NCI-H2171 (cell line): ENCODE data around the gene FAT1.

Source experiments
- DNase-seq: peaks from one replicate; lab custom pipeline; 2025; lab: John Stamatoyannopoulos, UW

Gene FAT1

GRCh38 chr4:186749611-186750281 lies 26.1 kb upstream of the FAT1 start:
- DNase-seq, result no peak

- DNase-seq, result no peak
These were observed 22.9 kb upstream of the FAT1 start for GRCh38 chr4:186746581-186746980.

- no peak for DNase-seq
These were observed 19.6 kb upstream of the FAT1 start for GRCh38 chr4:186743261-186743660.

GRCh38 chr4:186740822-186741221 lies 17.2 kb upstream of the FAT1 start:
- DNase-seq, result no peak

GRCh38 chr4:186739802-186740434 lies 16.3 kb upstream of the FAT1 start:
- DNase-seq, result no peak

GRCh38 chr4:186739317-186739716 lies 15.7 kb upstream of the FAT1 start:
- no peak for DNase-seq

- DNase-seq, result no peak
These were observed 14.8 kb upstream of the FAT1 start for GRCh38 chr4:186738421-186738820.

- no peak for DNase-seq
These were observed 13.8 kb upstream of the FAT1 start for GRCh38 chr4:186737427-186737826.

- DNase-seq, result no peak
These were observed 12.8 kb upstream of the FAT1 start for GRCh38 chr4:186736466-186736865.

GRCh38 chr4:186734251-186734650 lies 10.6 kb upstream of the FAT1 start:
- DNase-seq, result no peak

- DNase-seq, result no peak
These were observed 10.1 kb upstream of the FAT1 start for GRCh38 chr4:186733778-186734177.

GRCh38 chr4:186730621-186731020 lies 7.0 kb upstream of the FAT1 start:
- DNase-seq, result no peak

GRCh38 chr4:186729856-186730255 lies 6.2 kb upstream of the FAT1 start:
- DNase-seq, result no peak

GRCh38 chr4:186728631-186729271 lies 5.1 kb upstream of the FAT1 start:
- no peak for DNase-seq

GRCh38 chr4:186727977-186728519 lies 4.4 kb upstream of the FAT1 start:
- no peak for DNase-seq

GRCh38 chr4:186727169-186727976 lies 3.7 kb upstream of the FAT1 start:
- DNase-seq, result no peak

- DNase-seq, result no peak
These were observed 2.9 kb upstream of the FAT1 start for GRCh38 chr4:186726426-186727168.

- no peak for DNase-seq
These were observed 2.1 kb upstream of the FAT1 start for GRCh38 chr4:186725469-186726425.

- DNase-seq, result no peak
These were observed 1.3 kb upstream of the FAT1 start for GRCh38 chr4:186724864-186725468.
